GM21447 (cell line): Measurements from ENCODE around the gene NIPBL.
"Not testable (repeated sequence)": the region's sequence is repeated elsewhere in the genome, so short reads cannot be mapped to it uniquely, and the experiment has no call there.

Experiments used
- ATAC-seq: cut with Tn5 transposase; IDR thresholded peaks from one replicate; pipeline ENCODE4 v1.9.1; 2021; ENCODE audit not compliant: unreplicated experiment

The NIPBL gene

DNA sequence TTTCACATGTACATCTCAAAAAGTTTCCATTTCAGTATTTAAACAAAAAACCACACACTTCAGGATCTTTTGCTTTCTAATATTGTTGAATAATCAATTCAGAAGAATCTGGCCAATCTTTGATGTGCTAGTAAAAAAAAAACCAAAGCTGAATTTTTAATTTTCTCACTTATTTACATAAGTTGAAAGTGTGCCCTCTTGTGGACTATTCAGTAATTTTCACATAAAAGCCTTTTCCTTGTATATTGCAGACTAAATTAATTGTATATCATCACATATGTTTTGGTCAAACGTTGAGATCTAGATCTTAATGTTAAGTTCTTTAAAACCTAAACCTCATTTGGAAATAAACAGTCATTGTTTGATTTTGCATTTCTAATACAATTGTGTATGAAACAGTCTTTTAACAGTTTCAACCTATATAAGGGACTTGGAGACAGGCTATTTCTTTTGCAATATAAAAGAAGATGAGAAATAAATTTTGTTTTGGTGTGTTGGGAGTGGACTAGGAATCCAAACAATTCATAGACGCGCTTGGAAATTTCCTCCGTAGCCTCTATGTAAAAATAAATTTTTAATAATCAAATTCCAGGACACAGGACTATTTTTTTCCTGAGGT, 68.1 kb downstream of the NIPBL start:
- no peak for ATAC-seq

DNA sequence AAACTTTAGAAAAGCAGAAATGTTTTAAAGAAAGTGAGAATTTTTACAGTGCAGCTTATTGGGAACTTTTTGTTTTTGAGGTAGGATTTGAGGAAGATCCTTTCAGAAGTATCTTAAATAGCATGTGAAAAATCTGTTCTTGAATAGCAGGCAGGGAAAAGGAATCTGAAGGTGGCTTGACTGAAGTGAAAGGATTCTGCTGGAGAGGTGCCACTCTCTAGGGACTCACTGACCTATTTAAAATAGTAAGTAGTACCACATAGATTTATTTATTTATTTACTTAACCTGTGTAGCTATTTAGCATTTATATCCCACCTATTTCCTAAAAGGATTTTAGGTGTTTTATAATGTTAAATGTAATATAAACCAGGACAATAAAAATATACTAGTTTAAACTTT, 69.1 kb downstream of the NIPBL start:
- no peak for ATAC-seq

DNA sequence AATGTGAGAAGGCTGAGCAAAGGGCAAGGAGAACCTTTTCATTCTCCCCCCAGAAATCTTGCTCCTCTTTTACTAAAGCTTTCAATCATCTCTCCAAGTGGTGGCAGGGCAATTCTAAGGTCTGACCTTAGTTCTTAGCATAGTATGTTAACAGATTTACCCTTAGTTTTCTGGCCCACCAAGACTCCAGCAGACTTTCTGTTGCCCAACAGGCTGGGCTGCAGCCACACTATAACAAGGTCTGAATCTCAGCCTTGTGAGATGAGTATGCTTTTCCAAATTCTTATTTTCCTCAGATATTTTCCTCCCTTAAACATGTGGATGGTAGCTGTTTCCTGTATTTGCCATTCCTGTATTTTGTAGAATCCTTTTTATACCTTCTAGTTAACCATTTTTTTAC, 69.5 kb downstream of the NIPBL start:
- no peak for ATAC-seq

DNA sequence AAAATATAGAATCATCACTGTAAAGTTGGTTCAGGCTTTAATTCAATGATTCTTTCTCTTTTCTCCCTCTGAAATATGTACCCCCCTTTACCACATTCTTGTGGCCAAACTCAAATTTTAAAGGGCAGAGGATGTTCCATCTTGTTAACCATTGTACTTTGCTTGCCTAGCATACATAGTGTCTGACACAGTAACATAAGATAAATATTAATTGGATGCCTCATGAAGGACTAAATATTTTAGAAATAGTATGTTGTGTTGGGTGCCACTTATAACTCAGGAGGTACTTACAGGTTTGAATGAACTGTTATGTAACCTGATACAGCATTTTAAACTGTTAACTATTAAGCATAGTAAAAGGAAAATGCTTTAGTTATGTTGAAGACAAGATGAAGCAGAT, 71.5 kb downstream of the NIPBL start:
- no peak for ATAC-seq

DNA sequence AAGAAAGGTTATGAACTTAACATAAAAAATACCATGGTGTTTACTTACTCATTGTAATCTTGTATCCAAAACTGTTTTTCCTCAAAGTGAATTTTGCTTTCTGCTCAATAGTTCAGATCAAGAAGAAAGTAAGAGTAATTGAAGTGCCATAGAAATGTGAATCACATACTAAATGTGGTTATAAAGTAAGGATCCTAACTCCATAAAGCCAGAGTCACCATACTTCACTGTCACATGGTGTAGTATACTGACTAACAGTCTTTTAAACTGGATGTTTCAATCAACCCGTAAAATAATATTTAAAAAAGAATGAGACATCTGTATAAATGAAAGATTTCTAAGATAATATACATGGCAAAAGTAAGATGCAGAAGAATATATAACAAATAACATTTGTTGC, 72.1 kb downstream of the NIPBL start:
- no peak for ATAC-seq

DNA sequence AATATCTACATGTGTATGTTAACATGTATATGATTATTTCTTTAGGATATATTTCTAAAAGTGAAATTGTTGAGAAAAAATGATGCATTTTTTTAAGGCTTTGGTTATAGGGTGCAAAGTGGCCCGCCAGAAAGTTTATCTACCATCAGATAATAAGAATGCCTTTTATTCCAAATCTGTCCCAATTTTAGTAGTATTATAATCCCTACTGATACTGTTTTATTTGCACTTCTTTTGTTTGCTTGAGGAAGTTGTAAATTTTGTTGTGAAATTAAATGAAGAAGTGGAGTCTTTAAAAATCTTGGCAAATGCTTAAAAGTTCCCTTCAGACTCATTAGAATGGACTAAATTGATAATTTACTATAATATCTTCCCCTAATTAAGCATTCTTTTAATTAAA, 73.0 kb downstream of the NIPBL start:
- ATAC-seq: no peak

DNA sequence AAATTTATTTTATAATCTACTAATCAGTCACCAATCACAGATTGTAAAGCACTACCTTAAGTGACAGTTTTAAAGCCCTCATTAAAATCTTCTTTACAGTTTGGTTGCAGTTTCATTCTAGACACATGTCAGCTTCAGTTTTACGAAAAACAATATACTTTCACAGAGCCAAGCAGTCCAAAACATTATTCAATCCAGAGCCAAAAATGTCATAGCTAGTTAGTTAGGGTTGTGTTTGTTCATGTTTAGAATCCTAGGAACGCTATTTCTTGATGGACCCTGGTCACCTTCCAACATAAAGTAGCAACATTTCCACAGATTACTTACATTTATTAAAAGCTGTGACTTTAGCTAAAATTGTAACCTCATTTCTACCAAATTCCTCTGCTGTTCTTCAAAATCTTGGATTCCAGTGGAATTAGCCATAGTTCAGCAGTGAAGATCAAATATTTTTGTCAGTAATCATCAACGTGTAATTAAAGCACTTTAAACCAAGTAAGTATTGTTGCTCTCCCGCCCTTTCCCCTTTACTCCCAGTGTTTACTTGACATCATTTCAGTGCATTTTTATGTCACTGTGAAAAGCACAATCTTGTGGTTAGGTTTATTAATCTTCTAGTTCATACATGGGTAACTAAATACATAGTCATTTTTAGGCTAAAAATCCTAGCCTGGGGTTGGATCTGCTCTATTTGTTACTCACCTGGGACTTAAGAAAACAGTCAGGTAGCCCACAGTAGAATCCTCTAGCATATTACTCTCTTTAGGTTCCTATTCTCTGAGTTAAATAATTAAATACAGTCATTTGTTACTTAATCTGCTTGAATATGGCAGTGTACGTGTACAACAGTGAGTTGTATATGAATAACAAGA, 74.3 kb downstream of the NIPBL start:
- ATAC-seq: no peak

DNA sequence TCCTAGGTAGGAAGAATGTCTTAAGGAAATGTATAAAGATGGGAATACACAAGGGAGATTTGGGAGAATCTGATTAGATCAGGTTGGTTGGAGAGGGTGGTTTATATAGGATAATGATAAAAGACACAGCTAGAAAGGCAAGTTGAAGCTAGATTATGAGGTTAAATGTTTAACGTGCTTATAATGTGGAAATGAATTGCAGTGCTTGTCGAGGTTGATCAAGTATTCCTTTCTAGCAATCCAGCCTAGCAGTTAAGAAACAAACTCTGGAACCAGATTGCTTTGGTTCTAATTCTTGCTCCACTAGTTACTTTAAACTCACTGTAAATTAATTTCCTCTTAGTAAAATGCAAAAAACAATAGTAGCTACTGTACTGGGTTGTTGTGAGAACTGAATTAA, 76.5 kb downstream of the NIPBL start:
- ATAC-seq: no peak

DNA sequence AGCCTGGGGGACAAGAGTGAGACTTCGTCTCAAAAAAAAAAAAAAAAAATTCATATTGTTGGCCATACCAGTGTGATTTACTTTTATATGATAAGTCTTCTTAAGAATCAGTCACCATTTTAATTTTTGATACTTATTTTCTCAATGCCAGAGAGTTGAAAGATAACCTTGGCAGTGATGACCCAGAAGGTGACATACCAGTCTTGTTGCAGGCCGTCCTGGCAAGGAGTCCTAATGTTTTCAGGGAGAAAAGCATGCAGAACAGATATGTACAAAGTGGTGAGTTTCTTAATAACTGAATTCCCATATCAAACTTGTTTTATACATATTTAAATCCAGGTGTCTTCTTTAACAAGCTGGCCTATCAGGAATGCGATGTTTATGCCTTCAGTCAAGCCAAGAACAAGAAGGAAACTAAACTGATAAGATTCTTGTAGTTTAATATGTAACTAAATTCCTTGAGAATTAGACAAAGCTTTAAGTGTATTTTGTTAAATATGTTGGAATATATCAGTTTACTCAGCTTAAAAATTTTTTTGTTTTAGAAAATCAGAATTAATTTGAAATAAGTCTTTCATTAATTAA, 81.5 kb downstream of the NIPBL start:
- no peak for ATAC-seq

DNA sequence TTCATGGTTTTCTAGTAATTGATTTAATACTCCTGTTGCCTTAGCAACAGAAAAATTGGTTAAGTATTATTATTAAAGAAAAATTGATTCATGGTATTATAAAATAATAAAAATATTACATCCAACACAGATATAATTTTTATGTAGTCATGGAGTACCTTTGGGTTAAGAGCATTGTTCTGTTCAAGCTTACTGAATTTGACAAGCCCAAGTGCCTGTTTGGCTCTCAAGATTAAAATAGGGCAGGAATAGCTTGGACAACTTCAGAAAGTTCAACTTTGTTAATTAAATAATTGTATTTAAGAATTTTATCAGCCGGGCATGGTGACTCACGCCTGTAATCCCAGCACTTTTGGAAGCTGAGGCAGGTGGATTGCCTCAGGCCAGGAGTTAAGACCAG, 82.0 kb downstream of the NIPBL start:
- ATAC-seq: no peak

DNA sequence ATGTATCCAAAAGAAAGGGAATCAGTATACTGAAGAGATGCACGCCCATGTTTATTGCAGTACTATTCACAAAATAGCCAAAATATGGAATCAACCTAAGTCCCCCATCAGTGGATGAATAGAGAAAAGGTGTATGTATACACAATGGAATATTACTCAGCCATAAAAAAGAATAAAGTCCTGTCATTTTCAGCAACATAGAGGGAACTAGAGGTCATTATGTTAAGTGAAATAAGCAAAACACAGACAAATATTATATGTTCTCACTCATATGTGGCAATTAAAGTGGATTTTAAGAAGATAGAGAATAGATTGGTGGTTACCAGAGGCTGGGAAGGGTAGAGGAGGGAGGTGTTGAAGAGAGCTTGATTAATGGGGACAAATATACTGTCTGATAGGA, 88.6 kb downstream of the NIPBL start:
- no peak for ATAC-seq

DNA sequence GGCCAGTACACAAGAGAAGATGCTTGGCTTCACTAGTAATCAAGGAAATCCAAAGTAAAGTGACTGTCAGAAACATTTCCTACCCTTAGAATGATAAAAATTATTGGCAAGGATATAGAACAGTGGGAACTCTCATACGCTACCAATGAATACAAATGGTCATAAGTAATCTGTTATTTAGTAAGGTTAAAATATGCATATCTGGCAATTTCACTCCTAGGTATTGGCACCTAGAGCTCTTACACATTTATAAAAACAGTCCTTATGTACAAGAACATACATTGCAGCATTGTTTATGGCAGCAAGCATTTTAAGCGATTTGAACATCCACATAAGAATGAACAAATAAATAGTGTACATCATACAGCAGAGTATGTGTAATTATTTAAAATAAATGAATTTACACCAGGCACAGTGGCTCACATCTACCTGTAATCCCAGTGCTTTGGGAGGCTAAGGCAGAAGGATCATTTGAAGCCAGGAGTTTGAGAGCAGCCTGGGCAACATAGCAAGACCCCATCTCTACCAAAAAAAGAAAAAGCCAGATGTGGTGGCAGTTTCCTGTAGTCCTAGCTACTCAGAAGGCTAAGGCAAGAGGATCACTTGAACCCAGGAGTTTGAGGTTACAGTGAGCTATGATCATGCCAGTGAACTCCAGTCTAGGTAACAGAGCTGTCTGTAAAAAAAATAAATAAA, 93.3 kb downstream of the NIPBL start:
- ATAC-seq: no peak

DNA sequence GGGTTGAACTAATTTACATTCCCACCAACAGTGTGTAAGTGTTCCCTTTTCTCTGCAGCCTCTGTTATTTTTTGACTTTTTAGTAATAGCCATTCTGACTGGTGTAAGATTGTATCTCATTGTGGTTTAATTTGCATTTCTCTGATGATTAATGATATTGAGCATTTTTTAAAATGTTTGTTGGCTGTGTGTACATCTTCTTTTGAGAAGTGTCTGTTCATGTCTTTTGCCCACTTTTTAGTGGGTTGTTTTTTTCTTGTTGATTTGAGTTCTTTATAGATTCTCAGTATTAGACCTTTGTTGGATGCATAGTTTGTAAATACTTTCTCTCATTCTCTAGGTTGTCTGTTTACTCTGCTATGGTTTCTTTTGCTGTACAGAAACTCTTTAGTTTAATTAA, 101.6 kb downstream of the NIPBL start:
- no peak for ATAC-seq

DNA sequence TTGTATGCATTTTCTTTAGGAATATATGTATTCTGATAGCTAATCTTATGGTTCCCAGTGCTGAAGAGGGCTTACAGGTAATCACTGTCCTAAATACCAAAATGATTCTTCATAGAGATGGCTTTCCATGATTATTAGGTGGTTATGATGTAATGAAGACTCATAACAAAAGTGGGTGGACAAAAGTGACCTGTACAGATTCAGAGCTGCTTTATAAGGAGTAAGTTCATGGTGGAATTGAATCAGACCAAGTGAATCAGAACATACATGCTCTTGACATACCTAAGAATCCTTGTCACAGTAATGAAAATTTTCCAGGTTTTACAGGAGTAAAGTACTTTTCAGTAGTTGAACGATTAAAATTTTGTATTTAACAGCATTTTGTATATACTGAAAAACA, 105.6 kb downstream of the NIPBL start:
- ATAC-seq: no peak

DNA sequence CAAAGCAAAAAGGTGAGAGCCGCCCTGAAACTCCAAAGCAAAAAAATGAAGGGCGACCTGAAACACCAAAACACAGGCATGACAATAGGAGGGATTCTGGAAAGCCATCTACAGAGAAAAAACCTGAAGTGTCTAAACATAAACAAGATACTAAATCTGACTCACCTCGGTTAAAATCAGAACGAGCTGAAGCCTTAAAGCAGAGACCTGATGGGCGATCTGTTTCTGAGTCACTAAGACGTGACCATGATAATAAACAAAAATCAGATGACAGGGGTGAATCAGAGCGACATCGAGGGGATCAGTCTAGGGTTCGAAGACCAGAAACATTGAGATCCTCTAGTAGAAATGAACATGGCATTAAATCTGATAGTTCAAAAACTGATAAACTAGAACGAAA, 108.8 kb downstream of the NIPBL start:
- no peak for ATAC-seq

DNA sequence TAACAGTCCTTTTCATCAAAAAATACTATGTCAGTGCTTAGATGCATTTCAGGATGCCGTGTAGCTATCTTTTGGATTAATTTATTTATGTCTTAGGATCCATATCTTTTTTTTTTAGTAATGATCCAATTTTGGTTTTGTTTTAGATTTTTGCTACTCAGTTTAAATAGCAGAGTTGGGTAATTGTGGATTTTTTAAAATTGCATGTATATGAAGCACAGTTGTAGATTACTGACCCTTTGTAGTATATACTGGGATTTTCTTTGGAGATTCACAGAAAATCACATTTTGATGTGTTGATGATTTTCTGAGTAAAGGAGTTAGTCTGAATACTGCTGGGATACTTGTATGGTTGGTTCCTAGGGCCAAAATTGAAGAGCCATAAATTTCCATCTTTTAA, 111.8 kb downstream of the NIPBL start:
- ATAC-seq: no peak

DNA sequence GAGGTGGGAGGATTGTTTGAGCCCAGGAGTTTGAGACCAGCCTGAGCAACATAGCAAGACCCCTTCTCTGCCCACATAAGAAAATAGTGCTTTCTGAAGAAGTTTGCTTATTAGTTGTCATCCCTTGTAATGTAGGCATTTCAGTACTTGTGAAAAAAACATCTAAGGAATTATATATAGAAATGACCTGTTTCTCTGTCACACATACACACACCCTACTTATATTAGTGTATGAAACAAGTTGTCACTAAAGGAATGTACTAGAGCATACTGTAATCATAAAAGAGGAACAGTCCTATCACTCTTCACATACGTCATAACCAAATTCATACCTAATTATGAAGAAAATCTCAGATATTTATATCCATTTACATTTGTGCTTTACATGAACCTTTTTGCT, 122.0 kb downstream of the NIPBL start:
- ATAC-seq: no peak

DNA sequence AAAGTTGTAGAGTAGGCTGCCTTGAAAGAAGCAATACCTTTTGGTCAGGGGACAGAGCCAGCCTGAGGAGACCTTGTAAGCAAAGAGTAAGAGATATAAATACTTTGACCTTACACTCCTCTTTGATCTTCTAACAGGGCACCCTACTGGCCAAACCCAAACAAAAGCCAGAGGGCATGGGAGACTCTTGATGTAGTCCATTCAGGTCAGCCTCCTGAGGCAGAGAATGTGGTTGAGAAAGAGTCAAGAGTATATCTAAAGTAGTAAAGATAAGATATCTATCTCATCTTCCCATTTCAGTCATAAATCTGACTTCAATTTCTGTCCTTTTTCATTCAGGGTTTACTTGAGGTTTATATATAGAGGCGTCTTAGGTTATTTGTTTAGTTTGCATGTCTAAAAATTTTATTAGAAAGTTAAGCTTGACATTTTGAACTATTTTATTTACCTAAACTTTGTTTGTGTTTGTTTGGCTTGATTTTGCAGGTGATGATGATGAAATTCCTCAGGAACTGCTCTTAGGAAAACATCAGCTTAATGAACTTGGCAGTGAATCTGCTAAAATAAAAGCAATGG, 125.7 kb downstream of the NIPBL start:
- no peak for ATAC-seq

DNA sequence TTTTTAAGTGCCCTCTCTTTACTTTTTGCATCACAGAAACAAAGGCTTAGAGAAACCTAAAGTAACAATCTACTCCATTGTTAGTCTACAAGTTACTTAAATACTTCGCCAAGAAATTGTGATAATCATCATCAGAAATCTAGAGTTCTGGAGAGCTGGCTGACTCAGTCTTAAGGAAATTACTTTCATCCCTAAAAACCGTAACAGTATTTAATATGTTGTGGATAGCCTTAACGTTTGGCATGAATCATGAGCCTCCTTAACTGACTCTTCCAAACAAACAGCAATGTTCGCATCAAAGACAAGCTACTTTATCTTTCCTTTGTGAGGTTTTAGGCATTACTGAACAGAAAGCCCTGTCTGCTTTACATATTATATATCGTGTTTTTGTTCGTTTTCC, 128.7 kb downstream of the NIPBL start:
- ATAC-seq: no peak

DNA sequence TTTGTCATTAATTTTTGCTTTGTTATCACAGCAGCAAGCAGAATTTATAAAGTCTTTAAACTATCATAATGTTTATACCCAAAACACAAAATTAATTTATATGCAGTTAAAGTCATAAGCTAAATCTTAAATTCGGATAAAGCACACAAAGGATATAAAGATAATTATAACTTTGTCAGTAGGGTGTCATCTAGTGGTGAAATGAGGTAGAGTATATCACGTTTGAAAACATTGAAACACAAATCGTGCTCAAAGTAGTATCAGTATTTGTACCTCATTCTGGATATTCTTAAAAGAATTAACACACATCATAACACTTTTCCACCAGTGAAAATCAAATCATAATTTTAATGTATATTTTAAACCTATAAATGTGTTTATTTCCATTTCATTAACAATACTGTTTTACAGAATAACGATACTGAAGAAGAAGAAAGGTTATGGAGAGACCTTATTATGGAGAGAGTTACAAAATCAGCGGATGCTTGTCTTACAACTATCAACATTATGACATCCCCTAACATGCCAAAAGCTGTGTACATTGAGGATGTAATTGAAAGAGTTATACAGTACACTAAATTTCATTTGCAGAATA, 129.5 kb downstream of the NIPBL start:
- ATAC-seq: no peak

DNA sequence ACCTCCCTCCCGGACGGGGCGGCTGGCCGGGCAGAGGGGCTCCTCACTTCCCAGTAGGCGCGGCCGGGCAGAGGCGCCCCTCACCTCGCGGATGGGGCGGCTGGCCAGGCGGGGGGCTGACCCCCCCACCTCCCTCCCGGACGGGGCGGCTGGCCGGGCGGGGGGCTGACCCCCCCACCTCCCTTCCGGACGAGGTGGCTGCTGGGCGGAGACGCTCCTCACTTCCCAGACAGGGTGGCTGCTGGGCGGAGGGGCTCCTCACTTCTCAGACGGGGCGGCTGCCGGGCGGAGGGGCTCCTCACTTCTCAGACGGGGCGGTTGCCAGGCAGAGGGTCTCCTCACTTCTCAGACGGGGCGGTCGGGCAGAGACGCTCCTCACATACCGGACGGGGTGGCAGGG, 136.6 kb downstream of the NIPBL start:
- ATAC-seq: not testable (repeated sequence)
